ENCODE data around the gene ZNF740.

ZNF740 gene

DNA sequence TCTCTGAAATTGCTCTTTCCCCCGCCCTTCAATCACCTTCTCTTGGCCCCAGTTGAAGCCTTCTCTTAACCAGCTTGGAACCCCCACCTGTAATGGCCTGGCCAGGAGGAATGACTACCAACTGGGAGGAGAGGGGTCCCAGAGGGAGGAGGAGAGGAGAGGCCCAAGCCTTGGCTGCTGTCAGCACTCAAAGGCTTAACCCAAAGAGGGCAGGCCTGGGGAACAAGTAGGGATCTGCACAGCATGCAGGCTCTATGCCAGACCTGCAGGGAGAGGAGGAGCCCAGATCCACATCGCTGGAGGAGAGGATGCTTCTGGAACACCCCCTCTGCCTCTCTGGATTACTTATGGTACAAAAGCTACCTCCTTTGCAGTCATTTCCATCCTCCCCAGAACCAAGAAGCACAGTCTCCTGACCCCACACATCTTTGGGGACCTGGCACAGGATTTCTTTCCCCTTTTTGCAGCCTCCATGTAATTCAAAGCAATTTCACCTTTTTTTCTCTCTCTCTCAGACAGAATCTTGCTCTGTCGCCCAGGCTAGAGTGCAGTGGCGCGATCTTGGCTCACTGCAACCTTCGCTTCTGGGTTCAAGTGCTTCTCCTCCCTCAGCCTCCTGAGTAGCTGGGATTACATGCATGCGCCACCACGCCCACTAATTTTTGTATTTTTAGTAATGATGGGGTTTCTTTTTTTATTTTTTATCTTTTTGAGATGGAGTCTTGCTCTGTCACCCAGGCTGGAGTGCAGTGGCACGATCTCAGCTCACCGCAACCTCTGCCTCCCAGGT, 45.3 kb downstream of the ZNF740 start:
- DNase-seq (ENCODE audit: extremely low read depth, insufficient read length) = no peak
- no peak for TF ChIP-seq CTCF (IDR thresholded peaks at IDR 0.05; ENCODE audit: insufficient read depth, low read length, poor library complexity, severe bottlenecking)
- no peak overlapping the region for H3K4me3 ChIP-seq (replicated peaks; ENCODE audit: low read depth, low read length)
- H3K27me3 ChIP-seq (replicated peaks; ENCODE audit: control insufficient read depth, insufficient read depth, low read length) = no peaks in the 10 kb centered on the region
- H3K36me3 ChIP-seq (ENCODE audit: control insufficient read depth, insufficient read depth, low read length) = no peaks in the 10 kb centered on the region

DNA sequence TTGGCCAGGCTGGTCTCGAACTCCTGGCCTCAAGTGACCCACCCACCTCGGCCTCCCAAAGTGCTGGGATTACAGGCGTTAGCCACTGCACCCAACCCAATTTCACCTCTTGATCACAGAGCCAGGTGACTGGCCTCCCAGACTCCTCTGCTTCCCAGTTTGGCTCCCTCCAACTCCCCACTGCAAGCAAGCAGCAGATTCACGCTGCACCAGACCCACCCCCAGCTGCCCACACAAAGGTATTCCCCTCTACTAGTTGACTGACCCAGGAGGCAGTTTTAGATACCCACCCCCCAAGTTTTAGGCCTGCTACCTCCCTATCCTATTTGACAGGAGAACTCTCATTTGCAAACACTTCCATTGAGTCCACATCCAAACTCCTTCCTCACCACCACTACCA, 46.3 kb downstream of the ZNF740 start:
- DNase-seq (ENCODE audit: extremely low read depth, insufficient read length) = no peak
- Histone ChIP-seq H3K4me3 (replicated peaks; ENCODE audit: low read depth, low read length) (no peak overlapping the region), H3K36me3 (ENCODE audit: control insufficient read depth, insufficient read depth, low read length) (no peaks in the 10 kb centered on the region), H3K27me3 (replicated peaks; ENCODE audit: control insufficient read depth, insufficient read depth, low read length) (no peaks in the 10 kb centered on the region)
- no peak for TF ChIP-seq CTCF (IDR thresholded peaks at IDR 0.05; ENCODE audit: insufficient read depth, low read length, poor library complexity, severe bottlenecking)

DNA sequence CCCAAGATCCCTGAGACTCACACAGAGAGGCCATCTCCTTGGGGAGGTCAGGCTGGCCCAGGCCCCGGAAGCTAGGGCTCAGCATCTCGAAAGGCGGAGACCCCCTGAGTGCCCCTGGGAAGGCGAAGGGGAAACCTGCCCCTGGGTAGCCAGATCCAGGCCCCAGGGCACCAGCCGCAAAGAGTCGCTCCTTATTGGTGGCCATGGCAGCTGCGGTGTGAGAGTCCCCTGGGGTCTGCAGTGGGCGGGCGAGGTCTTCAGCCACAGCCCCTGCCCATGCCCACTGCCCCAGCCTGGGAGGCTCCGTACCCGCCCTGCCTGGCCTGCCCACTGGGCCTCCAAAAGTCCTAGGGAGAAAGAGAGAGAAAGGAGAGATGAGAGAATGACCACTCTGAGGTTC, 46.8 kb downstream of the ZNF740 start:
- DNase-seq (ENCODE audit: extremely low read depth, insufficient read length) = no peak
- H3K4me3 ChIP-seq (replicated peaks; ENCODE audit: low read depth, low read length) = no peak overlapping the region
- no peak for TF ChIP-seq CTCF (IDR thresholded peaks at IDR 0.05; ENCODE audit: insufficient read depth, low read length, poor library complexity, severe bottlenecking)

GRCh38 chr12:53227836-53228235, 47.3 kb downstream of the ZNF740 start:
- no peak for TF ChIP-seq CTCF (IDR thresholded peaks at IDR 0.05; ENCODE audit: insufficient read depth, low read length, poor library complexity, severe bottlenecking)
- DNase-seq (ENCODE audit: extremely low read depth, insufficient read length) = no peak
- Histone ChIP-seq H3K4me3 (replicated peaks; ENCODE audit: low read depth, low read length) (no peak overlapping the region), H3K36me3 (ENCODE audit: control insufficient read depth, insufficient read depth, low read length) (no peaks in the 10 kb centered on the region), H3K27me3 (replicated peaks; ENCODE audit: control insufficient read depth, insufficient read depth, low read length) (no peaks in the 10 kb centered on the region)

More for the DNA sequence above, 46.8 kb downstream of the ZNF740 start:
- no peaks in the 10 kb centered on the region for H3K27me3 ChIP-seq (replicated peaks; ENCODE audit: control insufficient read depth, insufficient read depth, low read length)
- no peaks in the 10 kb centered on the region for H3K36me3 ChIP-seq (ENCODE audit: control insufficient read depth, insufficient read depth, low read length)

GRCh38 chr12:53229454-53229853, 48.9 kb downstream of the ZNF740 start:
- no peak overlapping the region for H3K4me3 ChIP-seq (replicated peaks; ENCODE audit: low read depth, low read length)
- H3K27me3 ChIP-seq (replicated peaks; ENCODE audit: control insufficient read depth, insufficient read depth, low read length) = no peaks in the 10 kb centered on the region; the same call in 1 of the 2 replicates
- no peak for TF ChIP-seq CTCF (IDR thresholded peaks at IDR 0.05; ENCODE audit: insufficient read depth, low read length, poor library complexity, severe bottlenecking)
- no peak for DNase-seq (ENCODE audit: extremely low read depth, insufficient read length)
- no peaks in the 10 kb centered on the region for H3K36me3 ChIP-seq (ENCODE audit: control insufficient read depth, insufficient read depth, low read length)

Data from GM06990 (cell line).